Stromal cell of bone marrow (primary cell): ENCODE results near the gene TRAM2.

Source experiments
- DNase-seq: peaks from one replicate; pipeline ENCODE4 v3.0.0-alpha.2; 2012; ENCODE audit warnings: low read depth

The TRAM2 gene

GRCh38 chr6:52577022-52577777 is at the start of gene TRAM2:
Gene TRAM2, minus strand, starts transcription at chr6:52577060. Its CDS starts 145 bp downstream, at chr6:52576915.
- DNase-seq = peak; percentile 70

- no peak for DNase-seq
Observed at GRCh38 chr6:52622810-52623209, 46.0 kb upstream of the TRAM2 start.

- DNase-seq = no peak
Observed at GRCh38 chr6:52621631-52622030, 44.8 kb upstream of the TRAM2 start.

GRCh38 chr6:52620906-52621190 is 44.0 kb upstream of the TRAM2 start:
- DNase-seq = no peak

- no peak for DNase-seq
Observed at GRCh38 chr6:52620055-52620905, 43.4 kb upstream of the TRAM2 start.

GRCh38 chr6:52617087-52617486 is 40.2 kb upstream of the TRAM2 start:
- peak; percentile 13 for DNase-seq

- no peak for DNase-seq
Observed at GRCh38 chr6:52616059-52616690, 39.3 kb upstream of the TRAM2 start.

- DNase-seq = no peak
Observed at GRCh38 chr6:52612336-52613054, 35.6 kb upstream of the TRAM2 start.

GRCh38 chr6:52611833-52612232 is 35.0 kb upstream of the TRAM2 start:
- DNase-seq = no peak

- DNase-seq = no peak
Observed at GRCh38 chr6:52610745-52611355, 34.0 kb upstream of the TRAM2 start.

GRCh38 chr6:52610011-52610410 is 33.2 kb upstream of the TRAM2 start:
- DNase-seq = no peak

- DNase-seq = no peak
Observed at GRCh38 chr6:52605610-52606185, 28.8 kb upstream of the TRAM2 start.

- DNase-seq = peak; percentile 70
Observed at GRCh38 chr6:52603000-52603795, 26.3 kb upstream of the TRAM2 start.

GRCh38 chr6:52598824-52599190 is 21.9 kb upstream of the TRAM2 start:
- no peak for DNase-seq

GRCh38 chr6:52598123-52598823 is 21.4 kb upstream of the TRAM2 start:
- DNase-seq = no peak

GRCh38 chr6:52597738-52598122 is 20.9 kb upstream of the TRAM2 start:
- DNase-seq = no peak

- DNase-seq = peak; percentile 86
Observed at GRCh38 chr6:52596371-52597028, 19.6 kb upstream of the TRAM2 start.

- DNase-seq = no peak
Observed at GRCh38 chr6:52595796-52596130, 18.9 kb upstream of the TRAM2 start.

GRCh38 chr6:52595000-52595795 is 18.3 kb upstream of the TRAM2 start:
- DNase-seq = peak; percentile 91
